SW480 (cell line): ENCODE results near the gene RNF2.

ENCODE experiments used
- DNase-seq: peaks from one replicate; pipeline ENCODE4 v3.0.0-alpha.2; 2016; ENCODE audit warnings: low spot score

The RNF2 gene

GRCh38 chr1:185096531-185096930 lies 51.2 kb downstream of the RNF2 start:
- DNase-seq, result no peak

- no peak for DNase-seq
Observed at GRCh38 chr1:185104083-185104482, 58.7 kb downstream of the RNF2 start.

GRCh38 chr1:185105121-185105520 lies 59.8 kb downstream of the RNF2 start:
- DNase-seq, result no peak

- no peak for DNase-seq
Observed at GRCh38 chr1:185108321-185108720, 63.0 kb downstream of the RNF2 start.

GRCh38 chr1:185110145-185110544 lies 64.8 kb downstream of the RNF2 start:
- no peak for DNase-seq

GRCh38 chr1:185111873-185112272 lies 66.5 kb downstream of the RNF2 start:
- no peak for DNase-seq

- DNase-seq, result no peak
Observed at GRCh38 chr1:185112356-185112755, 67.0 kb downstream of the RNF2 start.

GRCh38 chr1:185129708-185130107 lies 84.3 kb downstream of the RNF2 start:
- DNase-seq, result no peak

- no peak for DNase-seq
Observed at GRCh38 chr1:185132534-185132933, 87.2 kb downstream of the RNF2 start.

GRCh38 chr1:185137896-185138545 lies 92.7 kb downstream of the RNF2 start:
- no peak for DNase-seq

- DNase-seq, result no peak
Observed at GRCh38 chr1:185139246-185139645, 93.9 kb downstream of the RNF2 start.

GRCh38 chr1:185144233-185144632 lies 98.9 kb downstream of the RNF2 start:
- no peak for DNase-seq

- no peak for DNase-seq
Observed at GRCh38 chr1:185151215-185151614, 105.9 kb downstream of the RNF2 start.
